ENCODE measurements around the gene GORAB.

- TF ChIP-seq CTCF (conservative IDR thresholded peaks at IDR 0.05; ENCODE audit: low read depth, low read length) (no peak), RFX5 (IDR thresholded peaks at IDR 0.05; ENCODE audit: low read depth, low read length) (no peak), USF2 (IDR thresholded peaks at IDR 0.05; ENCODE audit: low read depth, low read length) (no peak), RAD21 (IDR thresholded peaks at IDR 0.05; ENCODE audit: low read length) (no peak), POLR2A (IDR thresholded peaks at IDR 0.05; ENCODE audit: low read depth, low read length) (no peak), MAFK (IDR thresholded peaks at IDR 0.05; ENCODE audit: low read depth, low read length) (no peak), RCOR1 (IDR thresholded peaks at IDR 0.05; ENCODE audit: insufficient replicate concordance, low read length) (no peak), MAZ (IDR thresholded peaks at IDR 0.05; ENCODE audit: borderline replicate concordance, low read depth, low read length) (no peak)
Measured at GRCh38 chr1:170547255-170547654, 15.3 kb downstream of the GORAB start.
